ENCODE measurements around the gene ERCC5. TPM values are rescaled to one million over a fixed set of nuclear protein-coding genes. Genes with fewer than 3 reads are reported as not detected.
A peak's percentile ranks its signal among the peaks of the same experiment; 100 is the strongest.

The ERCC5 gene
- total and polyA plus RNA-seq, 11 donors: 22.4 to 61.7 (median 31.4) TPM

DNA sequence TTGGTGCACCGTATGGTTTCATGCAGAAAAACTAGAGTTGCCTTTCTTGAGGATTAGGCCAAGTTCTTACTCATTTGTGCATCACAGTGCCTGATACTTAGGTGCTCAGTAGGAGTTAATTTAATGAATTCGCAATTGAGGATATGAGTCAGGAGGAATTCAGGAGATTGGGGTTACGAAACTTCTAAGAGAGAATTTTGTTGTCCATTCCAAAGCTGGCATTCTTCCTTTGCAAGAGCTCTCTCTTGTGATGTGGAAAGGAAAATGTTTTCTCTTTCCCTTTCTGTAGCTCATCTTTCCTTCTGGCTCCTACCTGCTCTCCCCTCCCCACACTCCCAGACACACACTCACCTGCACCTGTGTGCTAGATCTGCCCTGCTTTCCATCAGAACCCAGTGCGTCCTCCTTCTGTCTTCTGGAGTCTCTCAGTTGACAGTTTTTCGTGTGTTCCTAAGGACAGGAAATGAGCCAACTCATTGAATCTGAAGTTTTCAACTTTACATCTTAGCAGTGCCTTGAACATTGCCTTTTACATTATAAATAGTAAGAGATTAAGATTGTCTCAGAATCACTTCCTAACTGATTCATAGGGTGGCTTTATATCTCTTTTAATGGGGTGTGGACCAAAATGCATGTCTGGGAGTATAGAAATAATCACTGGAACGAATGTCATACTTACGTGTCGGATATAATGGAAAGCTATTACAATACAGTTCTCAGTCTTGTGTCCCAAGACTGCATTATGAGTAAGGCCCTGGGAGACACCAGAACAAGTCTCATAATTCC, 19.7 kb upstream of the ERCC5 start:
- 78 to 87% (median 84%) methylated on average over 8 of the region's 8 CpGs for WGBS, 4 donors
- Histone ChIP-seq H3K4me1 (peaks cover 0 to 8% (median 1%) of the 10 kb centered on the region in 12 donors), H3K4me3 (no peak overlapping the region), H3K9me3 (peaks cover 0 to 8% (median 0%) of the 10 kb centered on the region in 12 donors), H3K27ac (no peak overlapping the region), H3K36me3 (peaks cover 0 to 92% (median 59%) of the 10 kb centered on the region in 9 donors), H3K27me3 (no peaks in the 10 kb centered on the region)
- intact Hi-C loops (cut with DNase I): no loop called here
- ATAC-seq (no peak), DNase-seq (no peak)
- TF ChIP-seq, protein P1, sequence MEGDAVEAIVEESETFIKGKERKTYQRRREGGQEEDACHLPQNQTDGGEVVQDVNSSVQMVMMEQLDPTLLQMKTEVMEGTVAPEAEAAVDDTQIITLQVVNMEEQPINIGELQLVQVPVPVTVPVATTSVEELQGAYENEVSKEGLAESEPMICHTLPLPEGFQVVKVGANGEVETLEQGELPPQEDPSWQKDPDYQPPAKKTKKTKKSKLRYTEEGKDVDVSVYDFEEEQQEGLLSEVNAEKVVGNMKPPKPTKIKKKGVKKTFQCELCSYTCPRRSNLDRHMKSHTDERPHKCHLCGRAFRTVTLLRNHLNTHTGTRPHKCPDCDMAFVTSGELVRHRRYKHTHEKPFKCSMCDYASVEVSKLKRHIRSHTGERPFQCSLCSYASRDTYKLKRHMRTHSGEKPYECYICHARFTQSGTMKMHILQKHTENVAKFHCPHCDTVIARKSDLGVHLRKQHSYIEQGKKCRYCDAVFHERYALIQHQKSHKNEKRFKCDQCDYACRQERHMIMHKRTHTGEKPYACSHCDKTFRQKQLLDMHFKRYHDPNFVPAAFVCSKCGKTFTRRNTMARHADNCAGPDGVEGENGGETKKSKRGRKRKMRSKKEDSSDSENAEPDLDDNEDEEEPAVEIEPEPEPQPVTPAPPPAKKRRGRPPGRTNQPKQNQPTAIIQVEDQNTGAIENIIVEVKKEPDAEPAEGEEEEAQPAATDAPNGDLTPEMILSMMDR (IDR thresholded peaks at IDR 0.05): no peak
- no peak for TF ChIP-seq POLR2A (IDR thresholded peaks at IDR 0.05)

DNA sequence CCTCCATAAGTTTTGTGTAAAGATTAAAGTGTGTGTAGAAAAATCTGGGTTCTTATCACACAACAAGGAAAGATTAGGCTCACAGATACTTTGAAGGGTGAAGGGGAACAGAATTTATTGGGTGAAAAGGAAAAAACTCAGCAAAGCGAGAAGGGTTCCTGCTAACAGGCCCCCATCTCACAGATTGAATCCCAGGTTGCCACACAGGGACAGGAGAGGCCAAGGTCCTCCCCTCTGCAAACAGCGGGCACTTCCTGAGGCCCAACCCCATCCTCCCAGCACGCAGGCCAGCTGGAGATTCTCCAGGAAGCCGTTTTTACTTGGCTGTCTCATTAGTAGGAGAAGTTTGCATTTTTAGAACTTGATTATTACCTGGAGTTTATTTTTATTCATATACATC, 15.2 kb upstream of the ERCC5 start:
- intact Hi-C loops (cut with DNase I): loop anchor here in 1 of 10 donors (5.0 kb wide), 1 partner anchor 48 kb away; no protein-coding TSS in a partner anchor
- peaks cover 0 to 9% (median 1%) of the 10 kb centered on the region in 12 donors for H3K4me1 ChIP-seq
- H3K9me3 ChIP-seq: no peaks in the 10 kb centered on the region
- no peak for TF ChIP-seq POLR2A (IDR thresholded peaks at IDR 0.05)
- TF ChIP-seq, protein P1 (IDR thresholded peaks at IDR 0.05): no peak
- ATAC-seq: peak in 1 of 4 donors; percentile 53
- H3K36me3 ChIP-seq: peaks cover 0 to 97% (median 49%) of the 10 kb centered on the region in 9 donors
- H3K4me3 ChIP-seq: no peak overlapping the region
- no peak overlapping the region for H3K27ac ChIP-seq
- DNase-seq: no peak
- 24 to 46% (median 31%) methylated on average over 4 of the region's 4 CpGs for WGBS, 4 donors
- H3K27me3 ChIP-seq: no peaks in the 10 kb centered on the region

DNA sequence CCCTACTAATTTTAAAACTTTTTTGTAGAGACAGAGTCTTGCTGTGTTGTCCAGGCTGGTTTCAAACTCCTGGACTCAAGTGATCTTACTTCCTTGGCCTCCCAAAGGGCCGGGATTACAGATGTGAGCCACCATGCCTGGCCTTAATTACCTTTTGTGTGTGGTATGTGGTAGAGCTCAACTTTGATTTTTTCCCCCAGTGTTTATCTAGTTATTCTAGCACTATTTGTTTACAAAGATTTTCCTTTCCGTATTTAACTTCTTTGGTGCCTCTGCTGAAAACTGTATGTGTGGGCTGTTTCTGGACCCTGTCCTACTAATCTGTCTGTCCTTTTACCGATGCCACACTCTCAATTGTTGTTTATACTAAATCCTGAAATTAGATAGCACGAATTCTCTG, 9.4 kb upstream of the ERCC5 start:
- Histone ChIP-seq H3K27ac (no peak overlapping the region), H3K27me3 (no peaks in the 10 kb centered on the region), H3K9me3 (no peaks in the 10 kb centered on the region), H3K36me3 (peaks cover 0 to 98% (median 63%) of the 10 kb centered on the region in 9 donors), H3K4me1 (no peaks in the 10 kb centered on the region), H3K4me3 (no peak overlapping the region)
- ATAC-seq: no peak
- DNase-seq: no peak
- 97 to 98% (median 97%) methylated on average over 4 of the region's 4 CpGs for WGBS, 4 donors
- intact Hi-C loops (cut with DNase I): no loop called here
- no peak for TF ChIP-seq POLR2A (IDR thresholded peaks at IDR 0.05)
- TF ChIP-seq, protein P1 (IDR thresholded peaks at IDR 0.05): no peak

DNA sequence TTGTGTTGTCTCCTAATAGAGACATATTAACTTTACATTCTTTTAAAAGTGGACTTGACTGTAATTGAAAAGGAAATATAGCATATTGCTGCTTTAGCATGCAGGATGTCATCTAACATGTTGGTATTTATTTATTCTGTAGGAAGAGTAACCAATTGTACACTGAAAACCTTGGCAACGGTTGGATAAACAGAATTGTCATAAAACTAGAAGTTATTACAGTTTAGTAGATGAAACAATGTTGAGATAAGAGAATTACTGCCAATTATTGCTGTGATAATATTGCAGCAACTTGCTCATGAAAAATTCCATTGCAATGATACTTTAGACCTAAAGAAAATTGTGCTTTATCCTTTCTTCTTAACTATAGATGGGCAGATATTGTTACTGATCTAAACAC, 7.6 kb upstream of the ERCC5 start:
- no peak overlapping the region for H3K4me3 ChIP-seq
- no peak overlapping the region for H3K27ac ChIP-seq
- H3K9me3 ChIP-seq: no peaks in the 10 kb centered on the region
- no peaks in the 10 kb centered on the region for H3K27me3 ChIP-seq
- intact Hi-C loops (cut with DNase I): no loop called here
- ATAC-seq: no peak
- WGBS, 4 donors: 77 to 89% (median 79%) methylated on average over 1 of the region's 1 CpG
- H3K4me1 ChIP-seq: no peaks in the 10 kb centered on the region
- TF ChIP-seq, protein P1 (IDR thresholded peaks at IDR 0.05): no peak
- no peak for TF ChIP-seq POLR2A (IDR thresholded peaks at IDR 0.05)
- no peak for DNase-seq
- H3K36me3 ChIP-seq: peaks cover 0 to 98% (median 57%) of the 10 kb centered on the region in 9 donors

Data from heart left ventricle (tissue), 16 donors.